ENCODE data around the gene LAMP2. TPM values are rescaled to one million over a fixed set of nuclear protein-coding genes. Genes with fewer than 3 reads are reported as not detected.

Gene LAMP2
- total RNA-seq, 6 experiments from 2014 or later = 86.3 to 235 (median 183) TPM

DNA sequence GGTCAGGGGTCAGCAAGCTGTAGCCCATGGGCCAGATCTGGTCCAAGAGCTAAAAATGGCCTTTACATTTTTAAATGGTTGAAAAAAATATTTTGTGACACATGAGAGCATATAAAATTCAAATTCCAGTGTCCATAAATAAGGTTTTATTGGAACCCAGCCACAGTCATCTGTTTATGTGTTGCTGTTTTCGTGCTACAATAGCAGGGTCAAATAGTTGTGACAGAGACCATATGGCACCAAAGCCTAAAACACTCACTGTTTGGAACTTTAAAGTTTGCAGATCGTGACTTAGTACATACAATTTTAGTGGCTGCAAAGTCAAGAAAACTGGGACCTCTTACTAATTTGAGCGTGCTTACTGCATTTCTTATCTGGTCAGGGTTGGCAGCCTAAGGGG lies 29.2 kb downstream of the LAMP2 start:
- Histone ChIP-seq H3K4me3 (no peak overlapping the region), H3K27ac (no peak overlapping the region), H3K4me1 (peaks cover 0 to 9% (median 0%) of the 10 kb centered on the region in 4 donors), H3K27me3 (no peaks in the 10 kb centered on the region), H3K36me3 (peaks cover 0 to 13% (median 0%) of the 10 kb centered on the region in 4 donors), H3K9me3 (no peaks in the 10 kb centered on the region)
- TF ChIP-seq POLR2A (IDR thresholded peaks at IDR 0.05) = no peak
- TF ChIP-seq, protein P1, sequence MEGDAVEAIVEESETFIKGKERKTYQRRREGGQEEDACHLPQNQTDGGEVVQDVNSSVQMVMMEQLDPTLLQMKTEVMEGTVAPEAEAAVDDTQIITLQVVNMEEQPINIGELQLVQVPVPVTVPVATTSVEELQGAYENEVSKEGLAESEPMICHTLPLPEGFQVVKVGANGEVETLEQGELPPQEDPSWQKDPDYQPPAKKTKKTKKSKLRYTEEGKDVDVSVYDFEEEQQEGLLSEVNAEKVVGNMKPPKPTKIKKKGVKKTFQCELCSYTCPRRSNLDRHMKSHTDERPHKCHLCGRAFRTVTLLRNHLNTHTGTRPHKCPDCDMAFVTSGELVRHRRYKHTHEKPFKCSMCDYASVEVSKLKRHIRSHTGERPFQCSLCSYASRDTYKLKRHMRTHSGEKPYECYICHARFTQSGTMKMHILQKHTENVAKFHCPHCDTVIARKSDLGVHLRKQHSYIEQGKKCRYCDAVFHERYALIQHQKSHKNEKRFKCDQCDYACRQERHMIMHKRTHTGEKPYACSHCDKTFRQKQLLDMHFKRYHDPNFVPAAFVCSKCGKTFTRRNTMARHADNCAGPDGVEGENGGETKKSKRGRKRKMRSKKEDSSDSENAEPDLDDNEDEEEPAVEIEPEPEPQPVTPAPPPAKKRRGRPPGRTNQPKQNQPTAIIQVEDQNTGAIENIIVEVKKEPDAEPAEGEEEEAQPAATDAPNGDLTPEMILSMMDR (IDR thresholded peaks at IDR 0.05) = no peak
- 51% methylated on average over 3 of the region's 3 CpGs for WGBS (ENCODE audit: insufficient coverage, low coverage, low lambda C conversion rate, missing lambda C conversion rate)
- intact Hi-C loops (cut with DNase I) = no loop called here
- ATAC-seq = no peak
- no peak for DNase-seq

DNA sequence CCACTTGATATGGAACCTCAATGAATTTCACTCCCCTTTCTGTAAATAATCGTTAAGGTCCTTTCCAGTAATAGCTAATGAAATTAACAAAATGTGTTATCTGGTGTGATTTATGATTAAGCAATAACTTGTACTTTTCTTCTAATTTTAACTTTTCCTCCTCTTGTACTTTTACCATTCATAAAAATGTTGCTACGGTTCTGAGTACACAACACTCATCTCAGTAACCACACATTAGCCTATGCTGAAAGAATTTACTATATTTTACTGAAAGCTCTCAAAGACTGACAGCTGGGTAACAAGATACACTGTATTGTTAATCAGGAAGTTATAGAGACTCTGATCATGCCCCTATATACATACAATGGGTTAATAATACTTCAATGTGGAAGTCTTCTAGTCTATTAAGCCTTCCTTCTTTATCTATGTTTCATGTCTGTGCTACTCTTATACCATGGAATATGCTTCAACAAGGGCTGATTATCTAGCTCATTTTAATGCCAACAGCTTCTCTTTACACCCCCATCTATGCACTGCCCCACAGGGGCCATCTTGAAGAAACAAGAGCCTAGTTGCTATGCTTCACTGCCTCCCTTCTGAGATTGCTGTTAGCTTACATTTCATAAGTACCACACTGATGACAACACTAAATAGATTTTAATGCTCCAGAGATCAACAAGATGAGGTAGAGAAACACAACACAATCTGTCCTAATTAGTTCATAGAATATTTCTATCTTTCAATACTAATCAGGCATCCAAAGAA lies 39.1 kb downstream of the LAMP2 start:
- Histone ChIP-seq H3K36me3 (no peaks in the 10 kb centered on the region), H3K27ac (no peak overlapping the region), H3K27me3 (no peaks in the 10 kb centered on the region), H3K4me1 (no peaks in the 10 kb centered on the region), H3K4me3 (no peak overlapping the region), H3K9me3 (no peaks in the 10 kb centered on the region)
- ATAC-seq = no peak
- no peak for DNase-seq
- intact Hi-C loops (cut with DNase I) = no loop called here
- TF ChIP-seq, protein P1 (IDR thresholded peaks at IDR 0.05) = no peak
- WGBS (ENCODE audit: insufficient coverage, low coverage, low lambda C conversion rate, missing lambda C conversion rate) = 55% methylated on average over 2 of the region's 2 CpGs

DNA sequence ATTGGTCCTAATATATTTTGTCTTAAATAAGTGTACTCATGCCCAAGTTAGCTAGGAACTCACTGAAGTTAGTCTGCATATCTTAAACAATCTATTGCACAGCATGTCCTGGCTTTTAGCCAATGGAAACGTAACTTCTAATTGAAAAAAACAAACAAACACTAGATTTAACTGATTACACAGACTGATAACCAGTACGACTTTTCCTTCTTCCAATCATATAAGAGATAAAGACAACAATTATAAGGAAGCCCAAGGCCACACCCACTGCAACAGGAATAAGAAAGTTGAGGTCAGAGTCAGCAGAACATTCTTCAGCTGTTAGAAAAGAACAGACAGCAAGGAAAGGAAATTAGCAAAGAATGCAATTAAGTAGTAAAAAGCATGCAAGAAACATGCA lies 40.8 kb downstream of the LAMP2 start:
- Histone ChIP-seq H3K9me3 (no peaks in the 10 kb centered on the region), H3K27me3 (no peaks in the 10 kb centered on the region), H3K36me3 (no peaks in the 10 kb centered on the region), H3K4me3 (no peak overlapping the region), H3K4me1 (no peaks in the 10 kb centered on the region), H3K27ac (no peak overlapping the region)
- TF ChIP-seq POLR2A (IDR thresholded peaks at IDR 0.05) = no peak
- TF ChIP-seq, protein P1 (IDR thresholded peaks at IDR 0.05) = no peak
- WGBS (ENCODE audit: insufficient coverage, low coverage, low lambda C conversion rate, missing lambda C conversion rate) = 3% methylated on average over 2 of the region's 2 CpGs
- intact Hi-C loops (cut with DNase I) = no loop called here
- no peak for ATAC-seq
- no peak for DNase-seq

DNA sequence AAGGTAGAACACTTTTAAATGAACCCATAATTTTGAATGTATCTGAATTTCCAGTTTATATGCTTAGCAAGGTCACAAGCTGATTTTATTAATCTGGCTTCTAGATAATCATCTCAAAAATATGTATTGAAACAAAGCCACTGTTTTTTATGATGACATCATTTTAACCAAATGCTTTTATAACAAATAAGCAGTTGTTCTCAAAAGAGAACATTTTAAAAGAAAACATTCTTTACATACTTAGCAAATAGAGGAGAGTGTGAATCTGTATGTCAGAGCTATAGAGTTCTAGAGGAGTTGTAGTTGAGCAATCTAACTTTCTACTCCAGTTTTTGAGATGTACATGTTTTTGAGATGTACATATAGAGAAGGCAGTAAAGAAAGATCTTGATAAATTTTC lies 42.5 kb downstream of the LAMP2 start:
- no peaks in the 10 kb centered on the region for H3K4me1 ChIP-seq
- ATAC-seq (no peak), DNase-seq (no peak)
- intact Hi-C loops (cut with DNase I) = no loop called here
- H3K27ac ChIP-seq = no peak overlapping the region
- no peaks in the 10 kb centered on the region for H3K27me3 ChIP-seq
- H3K4me3 ChIP-seq = no peak overlapping the region
- no peaks in the 10 kb centered on the region for H3K9me3 ChIP-seq
- TF ChIP-seq, protein P1 (IDR thresholded peaks at IDR 0.05) = no peak
- no peak for TF ChIP-seq POLR2A (IDR thresholded peaks at IDR 0.05)
- H3K36me3 ChIP-seq = no peaks in the 10 kb centered on the region

Measured in right lobe of liver (tissue), 6 donors.